Measurements from ENCODE around the gene PITPNB. TPM values are rescaled to one million over a fixed set of nuclear protein-coding genes. Genes with fewer than 3 reads are reported as not detected.

The PITPNB gene
- total and polyA plus RNA-seq, 2 of the 13 experiments (the other 11 are each of a cell fraction or from before 2014, with no cell fraction given) = 17.0 to 30.1 TPM

DNA sequence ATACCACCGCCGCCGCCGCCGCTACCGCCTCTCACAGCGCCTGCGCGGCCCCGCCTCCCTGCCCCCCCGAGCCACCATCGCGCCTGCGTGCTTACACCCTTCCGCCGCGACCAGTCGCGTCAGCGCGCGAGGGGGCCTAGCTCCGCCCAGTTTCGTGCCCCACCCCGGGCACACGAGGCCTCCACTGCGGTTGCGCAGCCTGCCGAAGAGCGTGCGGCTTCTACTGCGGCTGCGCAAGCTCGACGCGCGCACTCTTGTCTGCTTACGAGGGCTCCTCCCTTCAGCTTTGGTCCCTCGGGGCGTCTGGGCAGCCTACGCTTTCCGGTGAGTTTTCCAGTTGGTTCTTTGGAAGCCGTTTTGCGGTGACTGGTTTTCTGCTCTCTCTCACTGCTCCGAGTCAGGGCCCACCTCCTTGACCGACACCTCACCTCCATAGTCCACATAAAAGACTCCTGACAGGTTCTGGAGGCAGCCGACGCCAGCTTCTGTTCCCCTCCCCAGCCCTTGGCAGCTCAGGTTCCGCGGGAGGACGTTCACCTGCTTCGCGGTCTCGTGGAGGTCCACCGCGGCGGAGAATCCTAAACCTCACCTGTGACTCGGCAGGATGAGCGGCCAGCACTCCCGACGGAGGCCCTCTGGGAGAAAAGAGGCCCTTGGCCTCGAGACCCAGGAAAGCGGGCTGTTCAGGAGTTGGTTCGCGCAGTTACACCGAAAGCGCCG is at the start of gene PITPNB (continued):
- TF ChIP-seq, protein P1, sequence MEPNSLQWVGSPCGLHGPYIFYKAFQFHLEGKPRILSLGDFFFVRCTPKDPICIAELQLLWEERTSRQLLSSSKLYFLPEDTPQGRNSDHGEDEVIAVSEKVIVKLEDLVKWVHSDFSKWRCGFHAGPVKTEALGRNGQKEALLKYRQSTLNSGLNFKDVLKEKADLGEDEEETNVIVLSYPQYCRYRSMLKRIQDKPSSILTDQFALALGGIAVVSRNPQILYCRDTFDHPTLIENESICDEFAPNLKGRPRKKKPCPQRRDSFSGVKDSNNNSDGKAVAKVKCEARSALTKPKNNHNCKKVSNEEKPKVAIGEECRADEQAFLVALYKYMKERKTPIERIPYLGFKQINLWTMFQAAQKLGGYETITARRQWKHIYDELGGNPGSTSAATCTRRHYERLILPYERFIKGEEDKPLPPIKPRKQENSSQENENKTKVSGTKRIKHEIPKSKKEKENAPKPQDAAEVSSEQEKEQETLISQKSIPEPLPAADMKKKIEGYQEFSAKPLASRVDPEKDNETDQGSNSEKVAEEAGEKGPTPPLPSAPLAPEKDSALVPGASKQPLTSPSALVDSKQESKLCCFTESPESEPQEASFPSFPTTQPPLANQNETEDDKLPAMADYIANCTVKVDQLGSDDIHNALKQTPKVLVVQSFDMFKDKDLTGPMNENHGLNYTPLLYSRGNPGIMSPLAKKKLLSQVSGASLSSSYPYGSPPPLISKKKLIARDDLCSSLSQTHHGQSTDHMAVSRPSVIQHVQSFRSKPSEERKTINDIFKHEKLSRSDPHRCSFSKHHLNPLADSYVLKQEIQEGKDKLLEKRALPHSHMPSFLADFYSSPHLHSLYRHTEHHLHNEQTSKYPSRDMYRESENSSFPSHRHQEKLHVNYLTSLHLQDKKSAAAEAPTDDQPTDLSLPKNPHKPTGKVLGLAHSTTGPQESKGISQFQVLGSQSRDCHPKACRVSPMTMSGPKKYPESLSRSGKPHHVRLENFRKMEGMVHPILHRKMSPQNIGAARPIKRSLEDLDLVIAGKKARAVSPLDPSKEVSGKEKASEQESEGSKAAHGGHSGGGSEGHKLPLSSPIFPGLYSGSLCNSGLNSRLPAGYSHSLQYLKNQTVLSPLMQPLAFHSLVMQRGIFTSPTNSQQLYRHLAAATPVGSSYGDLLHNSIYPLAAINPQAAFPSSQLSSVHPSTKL (CRISPR knock-in tag; IDR thresholded peaks at IDR 0.05) = 0 out of 2 replicates have a peak, but pooled peaks have one; percentile 11
- no peak; the same call in 1 of the 2 replicates for TF ChIP-seq HIVEP1 (CRISPR knock-in tag; IDR thresholded peaks at IDR 0.05)
- no peak for TF ChIP-seq ZNF530 (CRISPR knock-in tag; IDR thresholded peaks at IDR 0.05; ENCODE audit: low read depth)
- peak; percentile 61 for TF ChIP-seq ZNF543 (CRISPR knock-in tag; IDR thresholded peaks at IDR 0.05)
- TF ChIP-seq ZNF83 (CRISPR knock-in tag; IDR thresholded peaks at IDR 0.05; ENCODE audit: borderline replicate concordance) = no peak
- peak; percentile 70; the same call in 1 of the 2 replicates for TF ChIP-seq ERF (CRISPR knock-in tag; IDR thresholded peaks at IDR 0.05)
- no peak for TF ChIP-seq ZNF660 (CRISPR knock-in tag; IDR thresholded peaks at IDR 0.05; ENCODE audit: borderline replicate concordance, low read depth)
- TF ChIP-seq NR1H2 (CRISPR knock-in tag; IDR thresholded peaks at IDR 0.05; ENCODE audit: borderline replicate concordance, low read depth) = no peak
- no peak for TF ChIP-seq ETV6 (CRISPR knock-in tag; conservative IDR thresholded peaks at IDR 0.05)
- TF ChIP-seq PHF5A (CRISPR knock-in tag; IDR thresholded peaks at IDR 0.05; ENCODE audit: low read depth, unreplicated experiment) = peak; percentile 48
- no peak for TF ChIP-seq HHEX (CRISPR knock-in tag; IDR thresholded peaks at IDR 0.05)
- TF ChIP-seq, protein P2, sequence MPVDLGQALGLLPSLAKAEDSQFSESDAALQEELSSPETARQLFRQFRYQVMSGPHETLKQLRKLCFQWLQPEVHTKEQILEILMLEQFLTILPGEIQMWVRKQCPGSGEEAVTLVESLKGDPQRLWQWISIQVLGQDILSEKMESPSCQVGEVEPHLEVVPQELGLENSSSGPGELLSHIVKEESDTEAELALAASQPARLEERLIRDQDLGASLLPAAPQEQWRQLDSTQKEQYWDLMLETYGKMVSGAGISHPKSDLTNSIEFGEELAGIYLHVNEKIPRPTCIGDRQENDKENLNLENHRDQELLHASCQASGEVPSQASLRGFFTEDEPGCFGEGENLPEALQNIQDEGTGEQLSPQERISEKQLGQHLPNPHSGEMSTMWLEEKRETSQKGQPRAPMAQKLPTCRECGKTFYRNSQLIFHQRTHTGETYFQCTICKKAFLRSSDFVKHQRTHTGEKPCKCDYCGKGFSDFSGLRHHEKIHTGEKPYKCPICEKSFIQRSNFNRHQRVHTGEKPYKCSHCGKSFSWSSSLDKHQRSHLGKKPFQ (CRISPR knock-in tag; IDR thresholded peaks at IDR 0.05; ENCODE audit: insufficient replicate concordance) = no peak
- TF ChIP-seq, protein P3, sequence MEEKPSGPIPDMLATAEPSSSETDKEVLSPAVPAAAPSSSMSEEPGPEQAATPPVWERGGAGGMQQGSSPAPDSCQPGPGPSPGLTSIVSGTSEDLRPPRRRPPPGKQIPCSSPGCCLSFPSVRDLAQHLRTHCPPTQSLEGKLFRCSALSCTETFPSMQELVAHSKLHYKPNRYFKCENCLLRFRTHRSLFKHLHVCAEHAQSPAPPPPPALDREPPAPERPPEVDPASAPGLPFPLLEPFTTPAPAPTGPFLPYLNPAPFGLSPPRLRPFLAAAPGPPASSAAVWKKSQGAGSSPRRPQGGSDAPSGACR (CRISPR knock-in tag; IDR thresholded peaks at IDR 0.05) = no peak
- peak; percentile 87 for TF ChIP-seq THAP11 (CRISPR knock-in tag; IDR thresholded peaks at IDR 0.05)
- TF ChIP-seq BRCA1 (CRISPR knock-in tag; IDR thresholded peaks at IDR 0.05) = no peak
- TF ChIP-seq, protein P4, sequence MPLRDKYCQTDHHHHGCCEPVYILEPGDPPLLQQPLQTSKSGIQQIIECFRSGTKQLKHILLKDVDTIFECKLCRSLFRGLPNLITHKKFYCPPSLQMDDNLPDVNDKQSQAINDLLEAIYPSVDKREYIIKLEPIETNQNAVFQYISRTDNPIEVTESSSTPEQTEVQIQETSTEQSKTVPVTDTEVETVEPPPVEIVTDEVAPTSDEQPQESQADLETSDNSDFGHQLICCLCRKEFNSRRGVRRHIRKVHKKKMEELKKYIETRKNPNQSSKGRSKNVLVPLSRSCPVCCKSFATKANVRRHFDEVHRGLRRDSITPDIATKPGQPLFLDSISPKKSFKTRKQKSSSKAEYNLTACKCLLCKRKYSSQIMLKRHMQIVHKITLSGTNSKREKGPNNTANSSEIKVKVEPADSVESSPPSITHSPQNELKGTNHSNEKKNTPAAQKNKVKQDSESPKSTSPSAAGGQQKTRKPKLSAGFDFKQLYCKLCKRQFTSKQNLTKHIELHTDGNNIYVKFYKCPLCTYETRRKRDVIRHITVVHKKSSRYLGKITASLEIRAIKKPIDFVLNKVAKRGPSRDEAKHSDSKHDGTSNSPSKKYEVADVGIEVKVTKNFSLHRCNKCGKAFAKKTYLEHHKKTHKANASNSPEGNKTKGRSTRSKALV (CRISPR knock-in tag; IDR thresholded peaks at IDR 0.05) = no peak
- TF ChIP-seq ELF1 (CRISPR knock-in tag; IDR thresholded peaks at IDR 0.05) = 0 out of 2 replicates have a peak, but pooled peaks have one; percentile 7
- TF ChIP-seq KDM1A (CRISPR knock-in tag; IDR thresholded peaks at IDR 0.05) = no peak
- 0 out of 2 replicates have a peak, but pooled peaks have one; percentile 26 for TF ChIP-seq ZNF335 (CRISPR knock-in tag; IDR thresholded peaks at IDR 0.05)
- no peak for TF ChIP-seq ZNF549 (CRISPR knock-in tag; IDR thresholded peaks at IDR 0.05)
- TF ChIP-seq CEBPB (IDR thresholded peaks at IDR 0.05; ENCODE audit: borderline replicate concordance, low read depth, low read length) = no peak
- TF ChIP-seq ZIK1 (CRISPR knock-in tag; IDR thresholded peaks at IDR 0.05; ENCODE audit: borderline replicate concordance, low read depth) = no peak; the same call in 1 of the 2 replicates
- no peak for TF ChIP-seq GATAD2A (CRISPR knock-in tag; IDR thresholded peaks at IDR 0.05)
